HepG2 (cell line): ENCODE data around the gene LDLRAD4. TPM values are rescaled to one million over a fixed set of nuclear protein-coding genes. Genes with fewer than 3 reads are reported as not detected.

Source experiments
- ATAC-seq: fragments of 200-7000 bp; cut with Tn5 transposase; 3 replicates; pipeline ENCODE4 v1.9.1; 2020; ENCODE audit warnings: mild to moderate bottlenecking, moderate library complexity
- BruUV-seq: library from RNA; stranded (reverse); fragments of 400-500 nt; replicated peaks from 2 replicates; lab custom pipeline; 2021; lab: Mats Ljungman, UMichigan
- CTCF ChIA-PET: fragments of 300-600 bp; formaldehyde crosslinking; extraction: SDS; loops from one replicate; lab custom pipeline; 2021; ENCODE audit warnings: low total read pairs, inconsistent platforms, low intra/inter-chr PET ratio; lab: Yijun Ruan, JAX
- POLR2A ChIA-PET: fragments of 350-600 bp; sonication (Branson Sonifier 250); formaldehyde crosslinking; loops from one replicate; lab custom pipeline; 2020; ENCODE audit warnings: antibody characterized with exemption, inconsistent platforms; lab: Yijun Ruan, JAX
- DNase-seq: peaks from one replicate; pipeline ENCODE4 v3.0.0-alpha.2; 2015; ENCODE audit warnings: low spot score
- FAIRE-seq: peaks from 3 replicates; lab custom pipeline; 2011; peaks lifted over from hg19 to GRCh38; lab: Jason Lieb, UNC
- H2AFZ ChIP-seq: one replicate; pipeline ENCODE4 v1.6.1; 2011; ENCODE audit warnings: low read length, inconsistent platforms
- H3K27ac ChIP-seq: fragments of 300-600 bp; 3 replicates; pipeline ENCODE4 v1.8.0; 2011; ENCODE audit warnings: mixed run types, mild to moderate bottlenecking, mixed read lengths, low read length, inconsistent platforms; ENCODE audit not compliant: insufficient read depth; ENCODE audit errors: extremely low read length
- H3K27me3 ChIP-seq, 2 experiments: fragments of 200-600 bp in 1 of 2; 2 replicates in 1 of 2; 3 replicates in 1 of 2; pipeline versions ENCODE4 v1.6.0 to v1.8.0; 2011; ENCODE audit warnings: low read length in 2 of 2, mild to moderate bottlenecking in 2 of 2, moderate library complexity in 2 of 2, inconsistent platforms in 1 of 2; ENCODE audit not compliant: insufficient read depth in 2 of 2, control insufficient read depth in 1 of 2
- H3K36me3 ChIP-seq, 2 experiments: fragments of 200-600 bp in 1 of 2; replicated peaks in 1 of 2; 2 replicates in 1 of 2; 3 replicates in 1 of 2; pipeline versions ENCODE4 v1.5.1 to v1.8.0; 2011; ENCODE audit warnings: low read length in 2 of 2, inconsistent platforms in 1 of 2; ENCODE audit not compliant: insufficient read depth in 2 of 2, control insufficient read depth in 1 of 2
- H3K4me1 ChIP-seq: 2 replicates; pipeline ENCODE4 v1.5.1; 2012; ENCODE audit warnings: low read length, inconsistent platforms; ENCODE audit not compliant: insufficient read depth
- H3K4me2 ChIP-seq: 2 replicates; pipeline ENCODE4 v1.6.0; 2011; ENCODE audit warnings: low read depth, low read length, inconsistent platforms
- H3K4me3 ChIP-seq, 3 experiments: fragments of 200-600 bp in 1 of 3; sonication (generic), shearing (Covaris generic) in 1 of 3; replicated peaks in 1 of 3; 2 replicates each; pipeline ENCODE4 v1.5.1; 2011 to 2016; ENCODE audit warnings: low read length in 3 of 3, inconsistent platforms in 2 of 3, low read depth in 2 of 3, mild to moderate bottlenecking in 2 of 3, control low read depth in 1 of 3, mixed read lengths in 1 of 3; ENCODE audit not compliant: insufficient read depth in 1 of 3
- H3K79me2 ChIP-seq: one replicate; pipeline ENCODE4 v1.6.1; 2011; ENCODE audit warnings: low read length, inconsistent platforms; ENCODE audit not compliant: insufficient read depth
- H3K9ac ChIP-seq: 2 replicates; pipeline ENCODE4 v1.6.0; 2011; ENCODE audit warnings: mild to moderate bottlenecking, low read depth, low read length, inconsistent platforms; ENCODE audit not compliant: insufficient read depth
- H3K9me3 ChIP-seq: 2 replicates; pipeline ENCODE4 v1.5.1; 2012; ENCODE audit warnings: mild to moderate bottlenecking, low read length
- H4K20me1 ChIP-seq: 2 replicates; pipeline ENCODE4 v1.6.0; 2011; ENCODE audit warnings: inconsistent platforms, mild to moderate bottlenecking, low read length, moderate library complexity; ENCODE audit not compliant: insufficient read depth
- FLYWCH1 ChIP-seq: sonication (generic); formaldehyde crosslinking; IDR thresholded peaks from 2 replicates; pipeline ENCODE4 v1.8.1; 2023; ENCODE audit warnings: mild to moderate bottlenecking, missing genetic modification reagents
- GPN1 ChIP-seq: sonication (generic); formaldehyde crosslinking; IDR thresholded peaks from 2 replicates; pipeline ENCODE4 v1.5.1; 2020; ENCODE audit warnings: missing genetic modification reagents, borderline replicate concordance
- HNRNPUL1 ChIP-seq: fragments of 200-400 bp; formaldehyde crosslinking; IDR thresholded peaks from 2 replicates; pipeline ENCODE4 v1.6.1; 2017; ENCODE audit warnings: low read depth, mild to moderate bottlenecking, low read length, moderate library complexity
- NFE2 ChIP-seq: sonication (generic); formaldehyde crosslinking; IDR thresholded peaks from 2 replicates; pipeline ENCODE4 v1.4.0; 2020; ENCODE audit warnings: missing genetic modification reagents
- RXRA ChIP-seq: sonication (generic); formaldehyde crosslinking; IDR thresholded peaks from 2 replicates; pipeline ENCODE4 v1.5.1; 2020; ENCODE audit warnings: missing genetic modification reagents
- RXRB ChIP-seq: IDR thresholded peaks from 2 replicates; pipeline ENCODE4 v1.6.1; 2016; ENCODE audit warnings: borderline replicate concordance, missing genetic modification reagents, missing compliant biosample characterization
- SIX1 ChIP-seq: sonication (generic); formaldehyde crosslinking; IDR thresholded peaks from 2 replicates; pipeline ENCODE4 v1.4.0; 2020; ENCODE audit warnings: missing genetic modification reagents, borderline replicate concordance
- ZFP36L2 ChIP-seq: sonication (generic); formaldehyde crosslinking; IDR thresholded peaks from 2 replicates; pipeline ENCODE4 v1.4.0; 2020; ENCODE audit warnings: missing genetic modification reagents
- ZNF431 ChIP-seq: sonication (generic); formaldehyde crosslinking; IDR thresholded peaks from 2 replicates; pipeline ENCODE4 v1.9.0; 2022; ENCODE audit warnings: missing genetic modification reagents, low read depth, mild to moderate bottlenecking, borderline replicate concordance
- ZNF629 ChIP-seq: sonication (generic); formaldehyde crosslinking; conservative IDR thresholded peaks from 2 replicates; pipeline ENCODE4 v1.5.0; 2020; ENCODE audit warnings: missing genetic modification reagents
- ZNF883 ChIP-seq: sonication (generic); formaldehyde crosslinking; IDR thresholded peaks from 2 replicates; pipeline ENCODE4 v1.5.1; 2020; ENCODE audit warnings: mild to moderate bottlenecking, missing genetic modification reagents; ENCODE audit errors: not compliant biosample characterization
- WGBS: methylation state at CpG from one replicate; pipeline ENCODE4 v1.1.6; 2017; ENCODE audit warnings: low lambda C conversion rate; 5-methylcytosine and 5-hydroxymethylcytosine counted together
- in situ Hi-C: cut with HindIII; loops from 2 replicates; pipeline ENCODE4 v1.10.0; 2017; ENCODE audit warnings: low pct_unique_long_range_greater_than_20kb; ENCODE audit not compliant: extremely low pct_ligation_motif_present
- intact Hi-C: fragments of 100-400 bp; cut with micrococcal nuclease; formaldehyde crosslinking; loops from one replicate; pipeline ENCODE4 v1.10.0; 2022; ENCODE audit not compliant: unreplicated experiment
- polyA plus RNA-seq, 8 experiments: library from polyadenylated mRNA; depleted of rRNA in 3 of 8; stranded (reverse) in 7 of 8; unstranded in 1 of 8; fragments of >200 nt; fragmentation: Illumina TruSeq in 4 of 8; extraction: Trizol in 4 of 8; gene quantifications; 2 replicates each; pipeline versions ENCODE4 v1.2.1 to v1.2.3, GENCODE V29; 2011 to 2016; ENCODE audit warnings: low read depth in 4 of 8, missing spikeins in 1 of 8, mixed read lengths in 1 of 8; ENCODE audit not compliant: insufficient read depth in 1 of 8
- total RNA-seq, 5 experiments: library from RNA; depleted of rRNA; stranded (reverse); fragments of >200 nt; fragmentation: Illumina TruSeq; extraction: Trizol; gene quantifications; 2 replicates each; pipeline ENCODE4 v1.2.3, GENCODE V29; 2016; ENCODE audit warnings: low read depth in 1 of 5
- TF ChIP-seq, protein P1 (sequence below): sonication (generic); formaldehyde crosslinking; IDR thresholded peaks from 2 replicates; pipeline ENCODE4 v1.5.1; 2020; ENCODE audit warnings: mild to moderate bottlenecking, missing genetic modification reagents, moderate library complexity
- TF ChIP-seq, protein P2 (sequence below): sonication (generic); formaldehyde crosslinking; IDR thresholded peaks from 2 replicates; pipeline ENCODE4 v1.4.0; 2020; ENCODE audit warnings: missing genetic modification reagents
- TF ChIP-seq, protein P3 (sequence below): sonication (generic); formaldehyde crosslinking; IDR thresholded peaks from 2 replicates; pipeline ENCODE4 v1.8.1; 2022; ENCODE audit warnings: mild to moderate bottlenecking, missing genetic modification reagents
- TF ChIP-seq, protein P4 (sequence below): sonication (generic); formaldehyde crosslinking; IDR thresholded peaks from 2 replicates; pipeline ENCODE4 v1.8.1; 2023; ENCODE audit warnings: missing genetic modification reagents, mild to moderate bottlenecking, borderline replicate concordance

The LDLRAD4 gene
- total and polyA plus RNA-seq, 2 of the 13 experiments (the other 11 are each of a cell fraction or from before 2014, with no cell fraction given): 13.6 to 20.9 TPM

DNA sequence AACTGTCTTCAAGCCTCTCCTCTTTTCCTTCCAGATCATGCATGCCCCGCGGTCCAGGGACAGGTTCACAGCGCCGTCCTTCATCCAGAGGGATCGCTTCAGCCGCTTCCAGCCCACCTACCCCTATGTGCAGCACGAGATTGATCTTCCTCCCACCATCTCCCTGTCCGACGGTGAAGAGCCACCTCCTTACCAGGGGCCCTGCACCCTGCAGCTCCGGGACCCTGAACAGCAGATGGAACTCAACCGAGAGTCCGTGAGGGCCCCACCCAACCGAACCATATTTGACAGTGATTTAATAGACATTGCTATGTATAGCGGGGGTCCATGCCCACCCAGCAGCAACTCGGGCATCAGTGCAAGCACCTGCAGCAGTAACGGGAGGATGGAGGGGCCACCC, 426.5 kb downstream of the LDLRAD4 start:
- TF ChIP-seq, protein P1, sequence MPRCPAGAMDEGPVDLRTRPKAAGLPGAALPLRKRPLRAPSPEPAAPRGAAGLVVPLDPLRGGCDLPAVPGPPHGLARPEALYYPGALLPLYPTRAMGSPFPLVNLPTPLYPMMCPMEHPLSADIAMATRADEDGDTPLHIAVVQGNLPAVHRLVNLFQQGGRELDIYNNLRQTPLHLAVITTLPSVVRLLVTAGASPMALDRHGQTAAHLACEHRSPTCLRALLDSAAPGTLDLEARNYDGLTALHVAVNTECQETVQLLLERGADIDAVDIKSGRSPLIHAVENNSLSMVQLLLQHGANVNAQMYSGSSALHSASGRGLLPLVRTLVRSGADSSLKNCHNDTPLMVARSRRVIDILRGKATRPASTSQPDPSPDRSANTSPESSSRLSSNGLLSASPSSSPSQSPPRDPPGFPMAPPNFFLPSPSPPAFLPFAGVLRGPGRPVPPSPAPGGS (CRISPR knock-in tag): no peak
- no peak for TF ChIP-seq ZNF629 (CRISPR knock-in tag)
- TF ChIP-seq, protein P2, sequence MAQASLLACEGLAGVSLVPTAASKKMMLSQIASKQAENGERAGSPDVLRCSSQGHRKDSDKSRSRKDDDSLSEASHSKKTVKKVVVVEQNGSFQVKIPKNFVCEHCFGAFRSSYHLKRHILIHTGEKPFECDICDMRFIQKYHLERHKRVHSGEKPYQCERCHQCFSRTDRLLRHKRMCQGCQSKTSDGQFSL (CRISPR knock-in tag): no peak
- TF ChIP-seq, protein P3, sequence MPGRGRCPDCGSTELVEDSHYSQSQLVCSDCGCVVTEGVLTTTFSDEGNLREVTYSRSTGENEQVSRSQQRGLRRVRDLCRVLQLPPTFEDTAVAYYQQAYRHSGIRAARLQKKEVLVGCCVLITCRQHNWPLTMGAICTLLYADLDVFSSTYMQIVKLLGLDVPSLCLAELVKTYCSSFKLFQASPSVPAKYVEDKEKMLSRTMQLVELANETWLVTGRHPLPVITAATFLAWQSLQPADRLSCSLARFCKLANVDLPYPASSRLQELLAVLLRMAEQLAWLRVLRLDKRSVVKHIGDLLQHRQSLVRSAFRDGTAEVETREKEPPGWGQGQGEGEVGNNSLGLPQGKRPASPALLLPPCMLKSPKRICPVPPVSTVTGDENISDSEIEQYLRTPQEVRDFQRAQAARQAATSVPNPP (CRISPR knock-in tag): no peak
- TF ChIP-seq ZFP36L2 (CRISPR knock-in tag): no peak
- TF ChIP-seq HNRNPUL1: no peak
- TF ChIP-seq ZNF883: no peak
- TF ChIP-seq RXRA: no peak
- TF ChIP-seq, protein P4, sequence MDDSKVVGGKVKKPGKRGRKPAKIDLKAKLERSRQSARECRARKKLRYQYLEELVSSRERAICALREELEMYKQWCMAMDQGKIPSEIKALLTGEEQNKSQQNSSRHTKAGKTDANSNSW (CRISPR knock-in tag): no peak
- TF ChIP-seq ZNF431 (CRISPR knock-in tag): no peak
- no peak for TF ChIP-seq GPN1
- no peak for TF ChIP-seq FLYWCH1 (CRISPR knock-in tag)
- TF ChIP-seq RXRB (CRISPR knock-in tag): no peak
- TF ChIP-seq NFE2 (CRISPR knock-in tag): no peak
- no peak for TF ChIP-seq SIX1 (CRISPR knock-in tag)
- TF ChIP-seq, all 625 proteins: peak for 0
- ATAC-seq (no peak), FAIRE-seq (no peak), DNase-seq (no peak)
- intact Hi-C loops: no loop called here
- Histone ChIP-seq H3K9me3 (no peaks in the 10 kb centered on the region), H3K27me3 (no peaks in the 10 kb centered on the region), H4K20me1 (no peaks in the 10 kb centered on the region), H3K4me1 (peaks cover 10% of the 10 kb centered on the region), H3K4me3 (no peak overlapping the region), H3K9ac (no peak overlapping the region), H3K36me3 (no peaks in the 10 kb centered on the region), H2AFZ (no peak overlapping the region), H3K27ac (no peak overlapping the region), H3K4me2 (no peak overlapping the region), H3K79me2 (no peaks in the 10 kb centered on the region)
- POLR2A ChIA-PET: no interaction called here
- WGBS: 98% methylated on average over 12 of the region's 16 CpGs
- CTCF ChIA-PET: no interaction called here
- in situ Hi-C loops: loop anchor here (25.0 kb wide), 2 partner anchors 433 to 633 kb away; partner anchors contain the start of gene LDLRAD4
- no TSS peak for BruUV-seq
